ENCODE measurements around the gene TTLL9.
A peak's percentile ranks its signal among the peaks of the same experiment; 100 is the strongest.

Gene TTLL9

GRCh38 chr20:31951530-31952453 is 81.4 kb downstream of the TTLL9 start, which contains the start of gene PDRG1:
Gene PDRG1, minus strand, starts transcription at chr20:31952046. Its CDS starts 85 bp downstream, at chr20:31951961.
- peak; percentile 99 for DNase-seq

- no peak for DNase-seq
Measured at GRCh38 chr20:31953556-31954148, 83.2 kb downstream of the TTLL9 start.

GRCh38 chr20:31954500-31954899 is 84.1 kb downstream of the TTLL9 start:
- DNase-seq: no peak

- DNase-seq: no peak
Measured at GRCh38 chr20:31956556-31957526, 86.4 kb downstream of the TTLL9 start.

GRCh38 chr20:31962761-31963160 is 92.3 kb downstream of the TTLL9 start:
- DNase-seq: no peak

DNA sequence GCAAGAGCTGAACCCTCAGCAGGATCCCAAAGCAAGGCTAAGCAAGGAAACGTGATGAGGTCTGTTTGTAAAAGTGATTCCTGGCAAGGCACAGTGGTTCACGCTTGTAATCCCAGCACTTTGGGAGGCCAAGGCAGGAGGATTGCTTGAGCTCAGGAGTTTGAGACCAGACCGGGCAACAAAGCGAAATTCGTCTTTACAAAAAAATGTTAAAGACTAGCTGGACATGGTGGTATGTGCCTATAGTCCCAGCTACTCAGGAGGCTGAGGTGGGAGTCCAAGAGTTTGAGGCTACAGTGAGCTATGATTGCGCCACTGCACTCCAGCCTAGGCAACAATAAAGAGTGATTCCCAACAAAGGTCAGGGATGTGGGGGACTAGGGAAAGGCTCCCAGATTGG is 93.5 kb downstream of the TTLL9 start:
- no peak for DNase-seq

DNA sequence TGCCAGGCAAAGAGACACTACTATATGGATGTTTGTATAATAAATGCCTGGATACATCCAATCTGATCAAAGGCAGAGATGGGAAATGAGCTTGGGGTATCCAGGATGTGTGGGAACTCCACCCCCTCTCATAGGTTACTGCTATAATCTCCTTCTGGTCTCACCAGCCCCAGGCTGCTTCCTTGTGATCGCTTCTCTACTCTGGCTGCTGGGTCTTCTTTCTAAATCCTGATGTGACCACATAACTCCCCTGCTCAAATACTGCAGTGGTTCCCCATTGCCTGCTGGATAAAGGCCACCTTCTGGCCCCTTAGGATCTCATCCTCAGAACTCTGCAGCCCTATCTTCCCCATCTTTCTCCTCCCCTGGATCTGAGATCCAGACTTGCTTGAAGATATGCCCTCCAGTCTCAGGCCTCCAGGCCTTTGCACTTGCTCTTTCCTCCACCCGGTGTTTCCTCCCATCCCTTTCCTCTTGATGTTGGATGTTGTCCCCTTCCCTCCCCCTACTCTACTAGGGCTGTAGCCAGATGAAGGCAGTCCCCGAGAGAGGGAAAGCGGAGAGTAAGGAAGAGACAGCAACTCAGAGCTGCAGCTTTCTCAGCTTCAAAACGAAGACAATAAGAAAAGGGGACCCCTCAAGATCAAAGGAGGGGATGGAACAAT is 96.7 kb downstream of the TTLL9 start:
- DNase-seq: no peak

GRCh38 chr20:31967830-31968249 is 97.4 kb downstream of the TTLL9 start, which contains the start of gene XKR7:
Gene XKR7, plus strand, starts transcription at chr20:31968151. Its CDS starts 25 bp downstream, at chr20:31968176.
- peak; percentile 58 for DNase-seq

- DNase-seq: peak; percentile 95
Measured at GRCh38 chr20:31968291-31969126, 98.1 kb downstream of the TTLL9 start.

DNA sequence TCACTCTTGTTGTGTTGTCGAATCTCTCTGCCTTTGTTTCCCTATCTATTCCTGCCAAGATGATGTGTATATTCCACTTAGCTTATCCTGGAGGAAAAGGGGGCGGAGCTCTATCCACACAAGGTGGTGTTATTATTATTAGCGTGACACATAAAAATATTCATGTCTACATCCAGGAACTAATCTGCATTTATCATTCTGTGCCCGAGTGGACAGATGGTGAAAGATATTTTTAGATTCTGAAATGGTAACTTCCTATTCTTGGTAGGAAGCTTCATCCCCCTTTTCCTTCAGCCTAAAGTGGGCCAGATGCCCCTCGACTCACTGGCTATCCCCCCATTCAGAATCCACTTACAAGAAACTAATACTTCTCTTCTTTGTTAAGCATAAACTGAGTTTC is 99.6 kb downstream of the TTLL9 start:
- DNase-seq: no peak

- DNase-seq: no peak
Measured at GRCh38 chr20:31972471-31973021, 102.1 kb downstream of the TTLL9 start.

GRCh38 chr20:31974296-31974695 is 103.9 kb downstream of the TTLL9 start:
- DNase-seq: no peak

GRCh38 chr20:31974951-31975487 is 104.6 kb downstream of the TTLL9 start:
- no peak for DNase-seq

DNA sequence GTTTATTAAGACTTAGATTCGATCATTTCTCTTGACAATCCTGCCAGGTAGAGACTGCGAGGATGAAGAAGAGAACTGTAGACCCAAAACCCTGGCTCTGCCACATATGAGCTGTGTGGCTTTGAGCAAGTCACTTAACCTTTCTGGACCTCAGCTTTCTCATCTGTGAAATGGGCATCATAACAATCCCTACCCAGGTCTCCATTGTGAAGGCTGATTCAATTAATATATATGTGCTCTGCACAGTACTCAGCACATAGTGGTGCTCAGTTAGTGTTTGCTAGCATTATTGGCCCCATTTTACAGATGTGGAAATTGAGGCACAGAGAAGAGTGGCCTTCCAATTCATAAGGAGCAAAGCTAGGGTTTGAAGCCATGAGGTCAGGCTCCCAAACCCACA is 105.4 kb downstream of the TTLL9 start:
- DNase-seq: no peak

DNA sequence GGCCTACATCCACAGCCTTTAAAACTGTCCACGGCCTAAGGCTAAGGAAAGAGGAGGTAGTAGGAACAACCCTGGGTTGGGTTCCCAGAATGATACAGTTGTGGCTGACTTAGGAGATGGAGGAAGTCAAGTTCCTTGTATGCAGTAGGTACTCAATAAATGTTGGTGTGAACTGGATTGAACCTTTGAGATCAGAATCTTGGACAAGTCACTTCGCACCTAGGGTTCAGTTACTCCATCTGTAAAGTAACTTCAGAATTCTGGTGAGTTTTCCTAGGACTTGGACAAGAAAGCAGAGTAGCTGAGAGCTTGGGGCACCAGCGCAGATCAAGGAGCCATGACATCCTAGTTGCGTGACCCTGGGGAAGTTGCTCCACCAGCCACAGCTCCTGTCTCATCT is 106.6 kb downstream of the TTLL9 start:
- no peak for DNase-seq

- DNase-seq: no peak
Measured at GRCh38 chr20:31979713-31980426, 109.4 kb downstream of the TTLL9 start.

GRCh38 chr20:31981784-31982183 is 111.3 kb downstream of the TTLL9 start:
- no peak for DNase-seq

- DNase-seq: no peak
Measured at GRCh38 chr20:31984981-31985471, 114.6 kb downstream of the TTLL9 start.

DNA sequence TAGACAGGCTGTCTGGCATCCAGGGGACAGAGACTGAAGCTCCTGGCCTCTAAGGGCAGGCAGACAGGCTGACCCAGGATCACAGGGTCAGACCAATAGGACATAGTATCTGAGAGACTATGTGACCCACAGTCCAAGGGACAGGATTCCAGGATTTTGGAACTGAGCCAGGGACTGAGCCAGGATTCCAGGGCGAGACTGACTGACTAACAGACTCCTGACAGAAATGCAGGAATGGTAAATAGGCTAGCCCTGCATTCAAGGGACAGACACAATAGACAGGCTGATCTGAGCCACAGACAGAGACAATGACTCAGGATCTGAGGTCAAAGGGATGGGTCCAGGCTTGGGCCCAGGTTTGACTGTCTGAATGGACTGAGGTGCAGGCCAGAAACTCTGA is 117.3 kb downstream of the TTLL9 start:
- DNase-seq: no peak
